Activated CD8-positive, alpha-beta memory T cell treated with anti-CD3 and anti-CD28 coated beads, Interleukin-2, amount 10 ng/mL, durations not matched to agents 7 days and 5 days (primary cell): Measurements from ENCODE around the gene LRRC37A. TPM values are rescaled to one million over a fixed set of nuclear protein-coding genes. Genes with fewer than 3 reads are reported as not detected.
A peak's percentile ranks its signal among the peaks of the same experiment; 100 is the strongest.
"Not testable (repeated sequence)": the region's sequence is repeated elsewhere in the genome, so short reads cannot be mapped to it uniquely, and the experiment has no call there.

Experiments used
- ATAC-seq: fragments of 150-1000 bp; cut with Tn5 transposase; one replicate; pipeline ENCODE4 v1.10.0; 2021; ENCODE audit warnings: moderate library complexity
- CTCF ChIA-PET: fragments of 350-600 bp; sonication (Branson Sonifier 250); formaldehyde crosslinking; loops from one replicate; lab custom pipeline; 2021; ENCODE audit warnings: antibody characterized with exemption; lab: Charles Lee
- DNase-seq: peaks from one replicate; pipeline ENCODE4 v3.0.0-alpha.2; 2020
- H3K27ac Mint-ChIP-seq: one replicate; pipeline ENCODE4 v1.8.0; 2021; ENCODE audit warnings: mild to moderate bottlenecking, mixed read lengths
- H3K27me3 Mint-ChIP-seq: one replicate; pipeline ENCODE4 v1.8.0; 2021; ENCODE audit warnings: mixed read lengths
- H3K36me3 Mint-ChIP-seq: one replicate; pipeline ENCODE4 v1.8.0; 2021; ENCODE audit warnings: mild to moderate bottlenecking, mixed read lengths
- H3K4me1 Mint-ChIP-seq: one replicate; pipeline ENCODE4 v1.8.0; 2021; ENCODE audit warnings: mixed read lengths
- H3K4me3 Mint-ChIP-seq: one replicate; pipeline ENCODE4 v1.8.0; 2021; ENCODE audit warnings: mild to moderate bottlenecking, moderate library complexity, mixed read lengths
- H3K9me3 Mint-ChIP-seq: one replicate; pipeline ENCODE4 v1.8.0; 2022; ENCODE audit warnings: low read depth, mixed read lengths
- total RNA-seq, 2 experiments: library from RNA; stranded (reverse); gene quantifications; one replicate each; pipeline ENCODE4 v1.2.3, GENCODE V29; 2021

LRRC37A gene
- 1 to 10 TPM; 2.5 to 8.0 TPM for total RNA-seq

- CTCF ChIA-PET, H3K27ac Mint-ChIP-seq, H3K27me3 Mint-ChIP-seq, H3K9me3 Mint-ChIP-seq, H3K36me3 Mint-ChIP-seq, DNase-seq, H3K4me3 Mint-ChIP-seq, ATAC-seq: not testable (repeated sequence)
- peaks cover 13% of the 10 kb centered on the region for H3K4me1 Mint-ChIP-seq
Observed at GRCh38 chr17:46294831-46295230, at the start of gene LRRC37A. TSS of gene LRRC37A (plus strand) at chr17:46295131. CDS start at chr17:46295134, 3 bp downstream.

- H3K27ac Mint-ChIP-seq, ATAC-seq, CTCF ChIA-PET, DNase-seq, H3K4me1 Mint-ChIP-seq, H3K4me3 Mint-ChIP-seq, H3K36me3 Mint-ChIP-seq, H3K9me3 Mint-ChIP-seq: not testable (repeated sequence)
- H3K27me3 Mint-ChIP-seq, result peaks cover 18% of the 10 kb centered on the region
Observed at GRCh38 chr17:46249153-46249552, 45.8 kb upstream of the LRRC37A start.

GRCh38 chr17:46252804-46253203 is 42.1 kb upstream of the LRRC37A start:
- H3K9me3 Mint-ChIP-seq, H3K4me1 Mint-ChIP-seq, H3K36me3 Mint-ChIP-seq, CTCF ChIA-PET, DNase-seq, H3K4me3 Mint-ChIP-seq, H3K27ac Mint-ChIP-seq, ATAC-seq: not testable (repeated sequence)
- H3K27me3 Mint-ChIP-seq, result peaks cover 12% of the 10 kb centered on the region

GRCh38 chr17:46253722-46254121 is 41.2 kb upstream of the LRRC37A start:
- H3K27me3 Mint-ChIP-seq, H3K9me3 Mint-ChIP-seq, H3K27ac Mint-ChIP-seq, H3K36me3 Mint-ChIP-seq, H3K4me3 Mint-ChIP-seq, H3K4me1 Mint-ChIP-seq, CTCF ChIA-PET: not testable (repeated sequence)
- peak; percentile 98 for ATAC-seq
- DNase-seq, result peak; percentile 88

GRCh38 chr17:46254215-46254614 is 40.7 kb upstream of the LRRC37A start:
- H3K27me3 Mint-ChIP-seq, CTCF ChIA-PET, ATAC-seq, H3K4me1 Mint-ChIP-seq, H3K9me3 Mint-ChIP-seq, H3K36me3 Mint-ChIP-seq, H3K27ac Mint-ChIP-seq, DNase-seq, H3K4me3 Mint-ChIP-seq: not testable (repeated sequence)

GRCh38 chr17:46256369-46256768 is 38.6 kb upstream of the LRRC37A start:
- CTCF ChIA-PET, H3K4me1 Mint-ChIP-seq, H3K36me3 Mint-ChIP-seq, DNase-seq, H3K27me3 Mint-ChIP-seq, H3K4me3 Mint-ChIP-seq, ATAC-seq, H3K27ac Mint-ChIP-seq, H3K9me3 Mint-ChIP-seq: not testable (repeated sequence)

- Mint-ChIP-seq H3K4me3 (peak overlapping the region; percentile 67), H3K27me3 (peaks cover 16% of the 10 kb centered on the region), H3K4me1 (peaks cover 18% of the 10 kb centered on the region)
- H3K36me3 Mint-ChIP-seq, DNase-seq, CTCF ChIA-PET, H3K27ac Mint-ChIP-seq, H3K9me3 Mint-ChIP-seq: not testable (repeated sequence)
- ATAC-seq, result peak; percentile 65
Observed at GRCh38 chr17:46259845-46260661, 34.9 kb upstream of the LRRC37A start.

- Mint-ChIP-seq H3K27me3 (peaks cover 31% of the 10 kb centered on the region), H3K4me3 (no peak overlapping the region), H3K36me3 (no peaks in the 10 kb centered on the region), H3K9me3 (no peaks in the 10 kb centered on the region), H3K27ac (no peak overlapping the region), H3K4me1 (peaks cover 33% of the 10 kb centered on the region)
- no peak for DNase-seq
- no peak for ATAC-seq
- CTCF ChIA-PET, result interaction anchor here (1.2 kb wide), 1 partner anchor 9 kb away, joined by 5 read pairs; no protein-coding TSS in a partner anchor
Observed at GRCh38 chr17:46262271-46262670, 32.7 kb upstream of the LRRC37A start.

- no peaks in the 10 kb centered on the region for H3K9me3 Mint-ChIP-seq
- DNase-seq (peak; percentile 56), ATAC-seq (no peak)
- H3K36me3 Mint-ChIP-seq, result no peaks in the 10 kb centered on the region
- CTCF ChIA-PET, result interaction anchor here (0.6 kb wide), 1 partner anchor 1076 kb away, joined by 3 read pairs; no protein-coding TSS in a partner anchor
- H3K27ac Mint-ChIP-seq, result peak overlapping the region; percentile 8
- H3K27me3 Mint-ChIP-seq, result peaks cover 52% of the 10 kb centered on the region
- no peak overlapping the region for H3K4me3 Mint-ChIP-seq
- peaks cover 41% of the 10 kb centered on the region for H3K4me1 Mint-ChIP-seq
Observed at GRCh38 chr17:46264456-46265198, 30.3 kb upstream of the LRRC37A start.

- Mint-ChIP-seq H3K4me3 (peak overlapping the region; percentile 79), H3K27me3 (peaks cover 59% of the 10 kb centered on the region), H3K4me1 (peaks cover 34% of the 10 kb centered on the region), H3K27ac (peak overlapping the region; percentile 73)
- H3K36me3 Mint-ChIP-seq, H3K9me3 Mint-ChIP-seq, ATAC-seq, DNase-seq: not testable (repeated sequence)
- CTCF ChIA-PET, result interaction anchor here (1.0 kb wide), 1 partner anchor 53 kb away, joined by 4 read pairs; no protein-coding TSS in a partner anchor
Observed at GRCh38 chr17:46266063-46266655, 28.8 kb upstream of the LRRC37A start.

GRCh38 chr17:46266656-46267544 is 28.0 kb upstream of the LRRC37A start:
- no peaks in the 10 kb centered on the region for H3K36me3 Mint-ChIP-seq
- peak overlapping the region; percentile 86 for H3K4me3 Mint-ChIP-seq
- CTCF ChIA-PET, result interaction anchor here (0.7 to 1.5 kb wide), 5 partner anchors 10 to 54 kb away, joined by 3 to 4 read pairs (median 3); no protein-coding TSS in a partner anchor
- H3K27ac Mint-ChIP-seq, result peak overlapping the region; percentile 73
- DNase-seq (peak; percentile 75), ATAC-seq (peak; percentile 88)
- peaks cover 34% of the 10 kb centered on the region for H3K4me1 Mint-ChIP-seq
- peaks cover 62% of the 10 kb centered on the region for H3K27me3 Mint-ChIP-seq
- H3K9me3 Mint-ChIP-seq, result no peaks in the 10 kb centered on the region

- ATAC-seq (no peak), DNase-seq (no peak)
- Mint-ChIP-seq H3K36me3 (no peaks in the 10 kb centered on the region), H3K4me3 (no peak overlapping the region), H3K27ac (no peak overlapping the region), H3K27me3 (peaks cover 72% of the 10 kb centered on the region), H3K9me3 (no peaks in the 10 kb centered on the region), H3K4me1 (peaks cover 23% of the 10 kb centered on the region)
- CTCF ChIA-PET, result interaction anchor here (1.6 kb wide), 1 partner anchor 17 kb away, joined by 6 read pairs; no protein-coding TSS in a partner anchor
Observed at GRCh38 chr17:46270032-46270431, 24.9 kb upstream of the LRRC37A start.
